Type B pancreatic cell (in vitro differentiated cells): ENCODE results near the gene TMPRSS5. TPM values are rescaled to one million over a fixed set of nuclear protein-coding genes. Genes with fewer than 3 reads are reported as not detected.
"Not testable (repeated sequence)": the region's sequence is repeated elsewhere in the genome, so short reads cannot be mapped to it uniquely, and the experiment has no call there.

Experiments used
- DNase-seq: peaks from one replicate; pipeline ENCODE4 v3.0.0; 2021; ENCODE audit warnings: mixed read lengths; ENCODE audit not compliant: unreplicated experiment; ENCODE audit errors: extremely low spot score
- H3K27ac Mint-ChIP-seq: 2 replicates; pipeline ENCODE4 v1.8.0; 2021; ENCODE audit warnings: mild to moderate bottlenecking, mixed read lengths
- H3K27me3 Mint-ChIP-seq: 2 replicates; pipeline ENCODE4 v1.8.0; 2021; ENCODE audit warnings: mixed read lengths
- H3K36me3 Mint-ChIP-seq: 2 replicates; pipeline ENCODE4 v1.8.0; 2021; ENCODE audit warnings: mixed read lengths
- H3K4me1 Mint-ChIP-seq: one replicate; pipeline ENCODE4 v1.8.0; 2021; ENCODE audit warnings: mixed read lengths; ENCODE audit not compliant: unreplicated experiment
- H3K4me3 Mint-ChIP-seq: 2 replicates; pipeline ENCODE4 v1.8.0; 2021; ENCODE audit warnings: mild to moderate bottlenecking, mixed read lengths
- H3K9me3 Mint-ChIP-seq: 2 replicates; pipeline ENCODE4 v1.8.0; 2021; ENCODE audit warnings: mixed read lengths
- total RNA-seq: library from RNA; stranded (reverse); gene quantifications from 2 replicates; pipeline ENCODE4 v1.2.1, GENCODE V29; 2021; ENCODE audit warnings: low replicate concordance
- TF ChIP-seq, protein P1 (sequence below): fragments of 200-600 bp; sonication (generic); conservative IDR thresholded peaks from 2 replicates; pipeline ENCODE4 v1.5.0; 2021; ENCODE audit warnings: antibody characterized with exemption, mild to moderate bottlenecking

The TMPRSS5 gene
- total RNA-seq, 1 donor from 2014 or later, result 2.6 TPM

DNA sequence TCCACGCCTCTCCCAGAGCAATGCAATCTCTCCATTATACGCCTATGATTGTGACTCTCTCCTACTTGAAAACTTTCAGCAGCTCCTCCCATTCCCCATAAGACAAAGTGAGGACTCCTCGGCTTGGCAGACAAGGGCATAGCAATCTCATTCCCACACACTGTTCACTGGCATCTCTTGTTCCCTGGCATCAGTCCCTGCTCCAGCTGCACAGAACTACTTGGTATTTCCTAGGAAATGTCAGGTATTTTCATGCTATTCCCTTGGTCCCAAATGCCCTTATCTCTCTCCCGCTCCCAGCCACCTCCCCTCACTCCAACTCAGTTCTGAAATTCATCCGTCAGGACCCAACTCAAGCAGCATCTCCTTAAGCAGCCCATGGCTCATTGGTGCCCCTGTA lies 28.4 kb downstream of the TMPRSS5 start:
- Mint-ChIP-seq H3K4me3 (no peak overlapping the region), H3K36me3 (no peaks in the 10 kb centered on the region), H3K9me3 (peaks cover 5% of the 10 kb centered on the region), H3K27ac (no peak overlapping the region), H3K4me1 (peaks cover 49% of the 10 kb centered on the region), H3K27me3 (peaks cover 23% of the 10 kb centered on the region)
- TF ChIP-seq, protein P1, sequence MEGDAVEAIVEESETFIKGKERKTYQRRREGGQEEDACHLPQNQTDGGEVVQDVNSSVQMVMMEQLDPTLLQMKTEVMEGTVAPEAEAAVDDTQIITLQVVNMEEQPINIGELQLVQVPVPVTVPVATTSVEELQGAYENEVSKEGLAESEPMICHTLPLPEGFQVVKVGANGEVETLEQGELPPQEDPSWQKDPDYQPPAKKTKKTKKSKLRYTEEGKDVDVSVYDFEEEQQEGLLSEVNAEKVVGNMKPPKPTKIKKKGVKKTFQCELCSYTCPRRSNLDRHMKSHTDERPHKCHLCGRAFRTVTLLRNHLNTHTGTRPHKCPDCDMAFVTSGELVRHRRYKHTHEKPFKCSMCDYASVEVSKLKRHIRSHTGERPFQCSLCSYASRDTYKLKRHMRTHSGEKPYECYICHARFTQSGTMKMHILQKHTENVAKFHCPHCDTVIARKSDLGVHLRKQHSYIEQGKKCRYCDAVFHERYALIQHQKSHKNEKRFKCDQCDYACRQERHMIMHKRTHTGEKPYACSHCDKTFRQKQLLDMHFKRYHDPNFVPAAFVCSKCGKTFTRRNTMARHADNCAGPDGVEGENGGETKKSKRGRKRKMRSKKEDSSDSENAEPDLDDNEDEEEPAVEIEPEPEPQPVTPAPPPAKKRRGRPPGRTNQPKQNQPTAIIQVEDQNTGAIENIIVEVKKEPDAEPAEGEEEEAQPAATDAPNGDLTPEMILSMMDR, result no peak
- DNase-seq, result no peak

DNA sequence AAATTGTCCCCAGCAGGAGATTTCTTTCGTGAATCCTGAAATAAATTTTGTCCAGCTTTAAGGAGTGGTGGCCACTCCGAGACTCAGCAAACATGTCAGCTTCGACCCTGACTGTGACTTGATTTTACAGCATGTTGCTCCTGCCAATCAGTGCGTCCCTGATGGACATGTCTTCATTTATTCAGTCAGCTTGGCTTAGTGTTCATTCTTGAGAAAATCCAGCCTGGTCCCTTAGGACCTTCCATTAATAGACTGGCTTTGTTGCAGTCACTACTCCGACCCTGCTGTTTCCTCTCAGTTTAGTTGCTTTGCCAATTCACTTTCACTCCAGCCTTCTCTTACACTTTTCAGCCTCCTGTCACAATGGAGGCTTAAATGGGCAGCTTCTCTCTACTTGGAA lies 30.5 kb downstream of the TMPRSS5 start:
- TF ChIP-seq, protein P1, result no peak
- Mint-ChIP-seq H3K4me3 (no peak overlapping the region), H3K4me1 (peaks cover 30% of the 10 kb centered on the region), H3K27ac (no peak overlapping the region), H3K36me3 (no peaks in the 10 kb centered on the region), H3K27me3 (peaks cover 21% of the 10 kb centered on the region), H3K9me3 (peaks cover 5% of the 10 kb centered on the region)
- no peak for DNase-seq

DNA sequence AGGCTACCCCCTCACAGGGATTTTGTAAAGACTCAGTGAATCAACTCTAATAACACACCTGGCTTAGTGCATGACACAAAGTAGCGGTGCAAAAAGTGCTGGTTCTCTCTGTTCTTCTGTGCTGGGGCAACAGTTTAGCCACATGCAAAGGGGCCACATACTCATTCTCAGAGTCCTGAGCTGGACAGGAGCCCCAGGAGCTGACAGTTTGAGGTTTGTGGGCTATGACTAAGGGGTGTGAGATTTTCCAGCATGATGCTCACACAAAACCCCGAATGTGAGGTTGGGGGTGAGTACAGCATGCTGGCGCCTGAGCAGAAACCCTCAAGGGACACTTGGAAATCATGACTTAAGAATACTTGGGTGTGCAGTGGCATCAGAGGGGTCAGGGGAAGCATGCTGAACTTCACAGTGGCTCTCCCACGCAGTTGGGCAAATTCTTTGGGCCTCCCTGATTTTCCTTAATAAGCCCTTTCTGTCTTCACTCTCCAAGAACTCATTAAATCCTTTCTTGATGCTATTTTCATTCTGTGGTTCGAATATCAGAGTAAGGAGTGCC lies 31.0 kb downstream of the TMPRSS5 start:
- TF ChIP-seq, protein P1, result no peak
- Mint-ChIP-seq H3K27ac (no peak overlapping the region), H3K36me3 (no peaks in the 10 kb centered on the region), H3K9me3 (peaks cover 5% of the 10 kb centered on the region), H3K4me3 (no peak overlapping the region), H3K27me3 (peaks cover 21% of the 10 kb centered on the region), H3K4me1 (peaks cover 29% of the 10 kb centered on the region)
- no peak for DNase-seq

DNA sequence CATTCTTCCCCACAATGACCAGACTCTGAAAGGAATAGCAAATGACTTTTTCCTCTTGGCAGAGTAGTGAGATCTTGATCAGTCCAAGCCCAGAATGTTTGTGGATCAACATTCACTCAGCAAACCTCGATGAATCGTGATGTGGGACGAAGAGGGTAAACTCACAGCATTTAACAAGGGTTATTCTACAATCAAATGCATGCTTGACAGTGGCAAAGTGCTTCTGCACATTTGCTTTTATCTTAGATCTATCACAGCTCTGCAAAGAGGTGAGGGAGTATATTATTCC lies 31.8 kb downstream of the TMPRSS5 start:
- Mint-ChIP-seq H3K27ac (no peak overlapping the region), H3K4me3 (no peak overlapping the region), H3K4me1 (peaks cover 29% of the 10 kb centered on the region), H3K9me3 (peaks cover 5% of the 10 kb centered on the region), H3K36me3 (no peaks in the 10 kb centered on the region), H3K27me3 (peaks cover 19% of the 10 kb centered on the region)
- DNase-seq, result no peak
- TF ChIP-seq, protein P1, result no peak

DNA sequence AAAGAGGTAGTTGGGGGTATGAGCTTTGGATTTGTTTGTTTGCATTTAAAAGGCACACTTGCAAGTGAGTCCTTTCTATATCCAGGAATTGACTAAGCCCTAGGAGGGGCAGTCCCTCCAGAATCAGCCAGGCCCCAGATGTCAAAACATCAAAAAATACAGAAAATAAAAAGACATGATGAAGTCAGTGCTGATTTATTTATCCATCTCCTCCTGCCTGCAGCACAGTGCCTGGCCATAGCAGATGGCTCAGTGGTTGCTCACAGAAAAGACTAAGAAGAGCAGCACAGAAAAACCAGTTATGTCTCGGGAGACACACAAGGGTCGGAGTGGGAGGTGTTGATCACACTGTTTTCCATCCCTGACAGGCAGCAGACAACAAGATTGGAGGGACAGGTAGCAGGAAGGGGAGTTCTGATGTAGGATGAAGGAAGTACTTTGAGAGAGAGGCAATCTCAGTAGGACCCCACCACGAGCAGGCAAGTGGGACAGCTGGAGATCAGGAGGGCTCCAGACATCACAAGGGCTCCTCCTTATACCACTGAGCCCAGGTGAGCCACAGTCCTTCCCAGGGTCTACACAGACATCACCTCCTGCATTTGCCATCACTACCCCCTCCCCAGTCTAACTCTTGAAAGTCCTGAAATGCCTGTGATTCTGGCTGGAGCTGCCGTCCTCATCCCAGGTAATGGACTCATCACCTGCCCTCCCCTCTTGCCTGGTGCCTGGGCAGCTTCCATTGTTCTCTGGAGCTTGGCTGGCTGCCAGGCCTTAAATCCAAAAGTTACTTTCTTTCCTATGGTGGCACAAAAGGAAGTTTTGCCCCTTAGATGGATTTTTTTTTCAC lies 32.3 kb downstream of the TMPRSS5 start:
- DNase-seq, result no peak
- TF ChIP-seq, protein P1, result no peak
- H3K27me3 Mint-ChIP-seq, result peaks cover 17% of the 10 kb centered on the region
- no peak overlapping the region for H3K27ac Mint-ChIP-seq
- H3K9me3 Mint-ChIP-seq, result peaks cover 5% of the 10 kb centered on the region
- H3K4me1 Mint-ChIP-seq, result peaks cover 29% of the 10 kb centered on the region
- H3K36me3 Mint-ChIP-seq, result no peaks in the 10 kb centered on the region
- no peak overlapping the region for H3K4me3 Mint-ChIP-seq

DNA sequence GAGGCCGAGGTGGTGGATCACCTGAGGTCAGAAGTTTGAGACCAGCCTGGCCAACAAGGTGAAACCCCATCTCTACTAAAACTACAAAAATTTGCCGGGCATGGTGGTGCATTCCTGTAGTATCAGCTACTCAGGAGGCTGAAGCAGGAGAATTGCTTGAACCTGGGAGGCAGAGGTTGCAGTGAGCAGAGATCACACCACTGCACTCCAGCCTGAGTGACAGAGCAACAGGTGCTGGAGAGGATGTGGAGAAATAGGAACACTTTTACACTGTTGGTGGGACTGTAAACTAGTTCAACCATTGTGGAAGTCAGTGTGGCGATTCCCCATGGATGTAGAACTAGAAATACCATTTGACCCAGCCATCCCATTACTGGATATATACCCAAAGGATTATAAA lies 34.2 kb downstream of the TMPRSS5 start:
- DNase-seq, H3K27ac Mint-ChIP-seq, H3K36me3 Mint-ChIP-seq, H3K9me3 Mint-ChIP-seq, H3K4me3 Mint-ChIP-seq: not testable (repeated sequence)
- H3K27me3 Mint-ChIP-seq, result peaks cover 12% of the 10 kb centered on the region
- H3K4me1 Mint-ChIP-seq, result peaks cover 21% of the 10 kb centered on the region
